IMR-90 (cell line): ENCODE data around the gene MAB21L3. TPM values are rescaled to one million over a fixed set of nuclear protein-coding genes. Genes with fewer than 3 reads are reported as not detected.

Source experiments
- ATAC-seq: fragments of 200-7000 bp; cut with Tn5 transposase; 2 replicates; pipeline ENCODE4 v1.9.1; 2020; ENCODE audit warnings: low read depth, mild to moderate bottlenecking, moderate library complexity
- BruUV-seq: library from RNA; stranded (reverse); fragments of 400-500 nt; replicated peaks from 2 replicates; lab custom pipeline; 2021; lab: Mats Ljungman, UMichigan
- CTCF ChIA-PET: fragments of 300-600 bp; formaldehyde crosslinking; extraction: SDS; loops from one replicate; lab custom pipeline; 2021; ENCODE audit warnings: antibody characterized with exemption; lab: Yijun Ruan, JAX
- POLR2A ChIA-PET: fragments of 300-600 bp; sonication (Branson Sonifier 250); formaldehyde crosslinking; loops from one replicate; lab custom pipeline; 2022; ENCODE audit warnings: antibody characterized with exemption; ENCODE audit not compliant: unreplicated experiment; lab: Charles Lee
- DNase-seq: peaks from one replicate; pipeline ENCODE4 v3.0.0; 2013
- H2AFZ ChIP-seq: replicated peaks from 2 replicates; pipeline ENCODE3; 2013; ENCODE audit warnings: low read length, mild to moderate bottlenecking; ENCODE audit not compliant: poor library complexity
- H2AK5ac ChIP-seq: 2 replicates; pipeline ENCODE4 v1.6.1; 2013; ENCODE audit warnings: low read depth, low read length, inconsistent platforms
- H2AK9ac ChIP-seq: replicated peaks from 2 replicates; pipeline ENCODE3; 2013; ENCODE audit warnings: mild to moderate bottlenecking, low read depth, low read length, moderate library complexity; ENCODE audit not compliant: poor library complexity
- H2BK120ac ChIP-seq: 2 replicates; pipeline ENCODE4 v1.6.1; 2013; ENCODE audit warnings: low read depth, low read length, inconsistent platforms
- H2BK15ac ChIP-seq: 3 replicates; pipeline ENCODE4 v1.6.1; 2013; ENCODE audit warnings: low read depth, low read length, inconsistent platforms
- H2BK20ac ChIP-seq: 2 replicates; pipeline ENCODE4 v1.6.1; 2013; ENCODE audit warnings: low read depth, mild to moderate bottlenecking, inconsistent platforms, low read length, moderate library complexity
- H2BK5ac ChIP-seq: 2 replicates; pipeline ENCODE4 v1.6.1; 2013; ENCODE audit warnings: mild to moderate bottlenecking, low read depth, low read length, inconsistent platforms; ENCODE audit not compliant: poor library complexity, severe bottlenecking
- H3K14ac ChIP-seq: replicated peaks from 2 replicates; pipeline ENCODE4 v1.6.1; 2013; ENCODE audit warnings: low read depth, low read length, inconsistent platforms
- H3K18ac ChIP-seq: 2 replicates; pipeline ENCODE4 v1.6.1; 2013; ENCODE audit warnings: low read depth, low read length, control low read depth
- H3K23ac ChIP-seq: 2 replicates; pipeline ENCODE4 v1.6.1; 2013; ENCODE audit warnings: low read depth, low read length, inconsistent platforms
- H3K27ac ChIP-seq: 2 replicates; pipeline ENCODE4 v1.5.1; 2013; ENCODE audit warnings: mild to moderate bottlenecking, control low read depth, low read length; ENCODE audit not compliant: insufficient read depth
- H3K27me3 ChIP-seq: 2 replicates; pipeline ENCODE4 v1.6.1; 2013; ENCODE audit warnings: low read length; ENCODE audit not compliant: control insufficient read depth, insufficient read depth
- H3K36me3 ChIP-seq: 2 replicates; pipeline ENCODE4 v1.6.1; 2013; ENCODE audit warnings: low read length, mixed read lengths; ENCODE audit not compliant: control insufficient read depth, insufficient read depth
- H3K4ac ChIP-seq: 2 replicates; pipeline ENCODE4 v1.6.1; 2013; ENCODE audit warnings: low read depth, low read length, inconsistent platforms
- H3K4me1 ChIP-seq: 2 replicates; pipeline ENCODE4 v1.6.1; 2013; ENCODE audit warnings: low read length, mixed read lengths; ENCODE audit not compliant: control insufficient read depth, insufficient read depth
- H3K4me2 ChIP-seq: 2 replicates; pipeline ENCODE4 v1.6.1; 2013; ENCODE audit warnings: low read depth, mild to moderate bottlenecking, control low read depth, low read length, moderate library complexity
- H3K4me3 ChIP-seq: 2 replicates; pipeline ENCODE4 v1.5.1; 2013; ENCODE audit warnings: low read depth, mild to moderate bottlenecking, control low read depth, low read length, moderate library complexity; ENCODE audit not compliant: insufficient read depth
- H3K56ac ChIP-seq: 2 replicates; pipeline ENCODE4 v1.6.1; 2013; ENCODE audit warnings: low read length, inconsistent platforms; ENCODE audit not compliant: insufficient read depth; ENCODE audit errors: extremely low read depth
- H3K79me1 ChIP-seq, 2 experiments: 2 replicates each; pipeline ENCODE4 v1.6.1; 2013; ENCODE audit warnings: low read length in 2 of 2, inconsistent platforms in 1 of 2, low read depth in 1 of 2
- H3K9ac ChIP-seq: 2 replicates; pipeline ENCODE4 v1.6.1; 2013; ENCODE audit warnings: low read depth, low read length, control low read depth
- H3K9me1 ChIP-seq: 2 replicates; pipeline ENCODE4 v1.6.1; 2013; ENCODE audit warnings: low read length, inconsistent platforms; ENCODE audit not compliant: insufficient read depth
- H3K9me3 ChIP-seq: 2 replicates; pipeline ENCODE4 v1.6.1; 2013; ENCODE audit warnings: low read length; ENCODE audit not compliant: control insufficient read depth, insufficient read depth
- H4K20me1 ChIP-seq: 2 replicates; pipeline ENCODE4 v1.6.1; 2013; ENCODE audit warnings: low read length, inconsistent platforms; ENCODE audit not compliant: insufficient read depth
- H4K5ac ChIP-seq: 2 replicates; pipeline ENCODE4 v1.6.1; 2013; ENCODE audit warnings: mild to moderate bottlenecking, low read depth, low read length, control low read depth
- H4K8ac ChIP-seq, 2 experiments: 2 replicates each; pipeline ENCODE4 v1.6.1; 2013; ENCODE audit warnings: low read depth in 2 of 2, low read length in 2 of 2, control low read depth in 1 of 2, inconsistent platforms in 1 of 2
- H4K91ac ChIP-seq: 2 replicates; pipeline ENCODE4 v1.6.1; 2013; ENCODE audit warnings: low read depth, low read length, inconsistent platforms; ENCODE audit not compliant: insufficient read depth
- BHLHE40 ChIP-seq: fragments of 150-350 bp; IDR thresholded peaks from 2 replicates; pipeline ENCODE4 v1.6.1; 2016; ENCODE audit warnings: mild to moderate bottlenecking, low read depth, low read length
- CEBPB ChIP-seq: IDR thresholded peaks from 2 replicates; pipeline ENCODE4 v1.6.1; 2012; ENCODE audit warnings: low read depth, low read length, improper control_type of control experiment
- CHD1 ChIP-seq: IDR thresholded peaks from 2 replicates; pipeline ENCODE4 v1.6.1; 2012; ENCODE audit warnings: low read depth, low read length, improper control_type of control experiment
- FOS ChIP-seq: fragments of 150-350 bp; IDR thresholded peaks from 2 replicates; pipeline ENCODE4 v1.6.1; 2016; ENCODE audit warnings: low read depth, low read length
- MAFK ChIP-seq: IDR thresholded peaks from 2 replicates; pipeline ENCODE4 v1.6.1; 2012; ENCODE audit warnings: low read depth, low read length, improper control_type of control experiment
- MAZ ChIP-seq: IDR thresholded peaks from 2 replicates; pipeline ENCODE4 v1.6.1; 2012; ENCODE audit warnings: low read depth, mild to moderate bottlenecking, low read length, improper control_type of control experiment, moderate library complexity, borderline replicate concordance
- MXI1 ChIP-seq: IDR thresholded peaks from 2 replicates; pipeline ENCODE4 v1.6.1; 2012; ENCODE audit warnings: low read depth, mild to moderate bottlenecking, low read length, moderate library complexity, borderline replicate concordance
- NFE2L2 ChIP-seq: fragments of 150-350 bp; IDR thresholded peaks from 2 replicates; pipeline ENCODE4 v1.6.1; 2016; ENCODE audit warnings: low read depth, mild to moderate bottlenecking, low read length
- POLR2A ChIP-seq: IDR thresholded peaks from 2 replicates; pipeline ENCODE4 v1.6.1; 2012; ENCODE audit warnings: mild to moderate bottlenecking, low read depth, low read length
- RAD21 ChIP-seq: IDR thresholded peaks from 2 replicates; pipeline ENCODE4 v1.6.1; 2012; ENCODE audit warnings: low read length, improper control_type of control experiment
- RCOR1 ChIP-seq: IDR thresholded peaks from 2 replicates; pipeline ENCODE4 v1.6.1; 2012; ENCODE audit warnings: mild to moderate bottlenecking, low read length, improper control_type of control experiment; ENCODE audit not compliant: insufficient replicate concordance
- RFX5 ChIP-seq: IDR thresholded peaks from 2 replicates; pipeline ENCODE4 v1.8.0; 2012; ENCODE audit warnings: low read depth, mild to moderate bottlenecking, low read length, moderate library complexity
- SMC3 ChIP-seq: fragments of 150-350 bp; IDR thresholded peaks from 2 replicates; pipeline ENCODE4 v1.6.1; 2016; ENCODE audit warnings: low read depth, mild to moderate bottlenecking, antibody characterized with exemption, low read length, moderate library complexity
- WGBS, 2 experiments: methylation state at CpG; one replicate each; pipeline versions ENCODE4 v1.1.5 to v1.1.7; 2013; ENCODE audit warnings: missing lambda C conversion rate in 2 of 2; ENCODE audit not compliant: insufficient read length in 1 of 2; ENCODE audit errors: extremely low coverage in 2 of 2; 5-methylcytosine and 5-hydroxymethylcytosine counted together
- dilution Hi-C: fragments of 300-500 bp; cut with HindIII; formaldehyde crosslinking; loops from one replicate; pipeline ENCODE4 v1.14.3; 2018; ENCODE audit warnings: low sequenced_read_pairs; ENCODE audit not compliant: unreplicated experiment
- in situ Hi-C: fragments of 300-500 bp; cut with MboI; formaldehyde crosslinking; loops from 3 replicates; pipeline ENCODE4 v1.14.3; 2019; ENCODE audit warnings: low sequenced_read_pairs, inconsistent platforms, mixed read lengths
- intact Hi-C: fragments of 100-400 bp; cut with micrococcal nuclease; formaldehyde crosslinking; loops from 2 replicates; pipeline ENCODE4 v1.10.0; 2022
- polyA plus RNA-seq, 3 experiments: library from polyadenylated mRNA; depleted of rRNA; stranded (reverse); fragments of >200 nt; gene quantifications; 2 replicates each; pipeline ENCODE4 v1.2.3, GENCODE V29; 2012; ENCODE audit warnings: low replicate concordance in 1 of 3
- total RNA-seq: library from RNA; depleted of rRNA; stranded (reverse); fragments of >200 nt; gene quantifications from 2 replicates; pipeline ENCODE4 v1.2.3, GENCODE V29; 2012
- TF ChIP-seq, protein P1 (sequence below): fragments of 150-350 bp; IDR thresholded peaks from 2 replicates; pipeline ENCODE4 v1.6.1; 2016; ENCODE audit warnings: low read depth, mild to moderate bottlenecking, low read length, moderate library complexity, borderline replicate concordance
- TF ChIP-seq, protein P2 (sequence below): conservative IDR thresholded peaks from 2 replicates; pipeline ENCODE4 v1.5.1; 2012; ENCODE audit warnings: mild to moderate bottlenecking, low read depth, low read length, improper control_type of control experiment
- TF ChIP-seq, protein P3 (sequence below): fragments of 150-350 bp; IDR thresholded peaks from 2 replicates; pipeline ENCODE4 v1.6.1; 2017; ENCODE audit warnings: mild to moderate bottlenecking, antibody characterized with exemption, low read length, low read depth

Gene MAB21L3
- total and polyA plus RNA-seq, 2 of the 4 experiments (the other 2 are of a cell fraction): not detected

DNA sequence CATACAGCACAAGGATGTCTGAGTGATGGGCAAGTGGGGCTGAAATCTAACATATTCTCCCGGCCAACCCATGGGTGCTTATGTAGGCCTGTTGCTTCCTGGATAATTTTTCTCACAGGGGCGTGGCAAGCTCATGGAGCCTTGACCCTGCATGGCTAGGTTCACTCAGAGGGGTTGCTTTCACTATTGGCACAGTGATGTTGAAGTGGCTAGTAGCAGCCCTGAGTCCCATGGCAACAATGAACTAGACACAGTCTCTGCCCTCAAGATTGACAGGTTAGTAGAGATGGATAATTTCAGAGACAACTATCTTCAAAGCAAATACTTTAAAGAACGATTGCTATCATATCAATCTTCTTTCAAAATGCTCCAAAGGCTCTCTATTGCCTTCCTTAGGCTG, 6.5 kb upstream of the MAB21L3 start:
- H3K56ac ChIP-seq: no peak overlapping the region
- H3K23ac ChIP-seq: no peak overlapping the region
- no peak overlapping the region for H2BK20ac ChIP-seq
- CTCF ChIA-PET: interaction anchor here (0.6 kb wide), 1 partner anchor 86 kb away, joined by 3 read pairs; no protein-coding TSS in a partner anchor
- intact Hi-C loops: no loop called here
- in situ Hi-C loops: no loop called here
- no peak overlapping the region for H3K4me2 ChIP-seq
- no peak for TF ChIP-seq SMC3
- no peak for TF ChIP-seq NFE2L2
- TF ChIP-seq RFX5: no peak
- no peak for TF ChIP-seq POLR2A
- TF ChIP-seq, protein P1, sequence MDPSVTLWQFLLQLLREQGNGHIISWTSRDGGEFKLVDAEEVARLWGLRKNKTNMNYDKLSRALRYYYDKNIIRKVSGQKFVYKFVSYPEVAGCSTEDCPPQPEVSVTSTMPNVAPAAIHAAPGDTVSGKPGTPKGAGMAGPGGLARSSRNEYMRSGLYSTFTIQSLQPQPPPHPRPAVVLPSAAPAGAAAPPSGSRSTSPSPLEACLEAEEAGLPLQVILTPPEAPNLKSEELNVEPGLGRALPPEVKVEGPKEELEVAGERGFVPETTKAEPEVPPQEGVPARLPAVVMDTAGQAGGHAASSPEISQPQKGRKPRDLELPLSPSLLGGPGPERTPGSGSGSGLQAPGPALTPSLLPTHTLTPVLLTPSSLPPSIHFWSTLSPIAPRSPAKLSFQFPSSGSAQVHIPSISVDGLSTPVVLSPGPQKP: no peak
- no peak for TF ChIP-seq BHLHE40
- no peak for TF ChIP-seq MAZ
- TF ChIP-seq CHD1: no peak
- TF ChIP-seq MXI1: no peak
- no peak for TF ChIP-seq FOS
- no peak for TF ChIP-seq RAD21
- TF ChIP-seq, protein P2, sequence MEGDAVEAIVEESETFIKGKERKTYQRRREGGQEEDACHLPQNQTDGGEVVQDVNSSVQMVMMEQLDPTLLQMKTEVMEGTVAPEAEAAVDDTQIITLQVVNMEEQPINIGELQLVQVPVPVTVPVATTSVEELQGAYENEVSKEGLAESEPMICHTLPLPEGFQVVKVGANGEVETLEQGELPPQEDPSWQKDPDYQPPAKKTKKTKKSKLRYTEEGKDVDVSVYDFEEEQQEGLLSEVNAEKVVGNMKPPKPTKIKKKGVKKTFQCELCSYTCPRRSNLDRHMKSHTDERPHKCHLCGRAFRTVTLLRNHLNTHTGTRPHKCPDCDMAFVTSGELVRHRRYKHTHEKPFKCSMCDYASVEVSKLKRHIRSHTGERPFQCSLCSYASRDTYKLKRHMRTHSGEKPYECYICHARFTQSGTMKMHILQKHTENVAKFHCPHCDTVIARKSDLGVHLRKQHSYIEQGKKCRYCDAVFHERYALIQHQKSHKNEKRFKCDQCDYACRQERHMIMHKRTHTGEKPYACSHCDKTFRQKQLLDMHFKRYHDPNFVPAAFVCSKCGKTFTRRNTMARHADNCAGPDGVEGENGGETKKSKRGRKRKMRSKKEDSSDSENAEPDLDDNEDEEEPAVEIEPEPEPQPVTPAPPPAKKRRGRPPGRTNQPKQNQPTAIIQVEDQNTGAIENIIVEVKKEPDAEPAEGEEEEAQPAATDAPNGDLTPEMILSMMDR: no peak
- TF ChIP-seq MAFK: no peak
- TF ChIP-seq CEBPB: no peak
- no peak for TF ChIP-seq RCOR1
- TF ChIP-seq, protein P3, sequence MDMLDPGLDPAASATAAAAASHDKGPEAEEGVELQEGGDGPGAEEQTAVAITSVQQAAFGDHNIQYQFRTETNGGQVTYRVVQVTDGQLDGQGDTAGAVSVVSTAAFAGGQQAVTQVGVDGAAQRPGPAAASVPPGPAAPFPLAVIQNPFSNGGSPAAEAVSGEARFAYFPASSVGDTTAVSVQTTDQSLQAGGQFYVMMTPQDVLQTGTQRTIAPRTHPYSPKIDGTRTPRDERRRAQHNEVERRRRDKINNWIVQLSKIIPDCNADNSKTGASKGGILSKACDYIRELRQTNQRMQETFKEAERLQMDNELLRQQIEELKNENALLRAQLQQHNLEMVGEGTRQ: no peak
- no peak overlapping the region for H2BK120ac ChIP-seq
- H3K4me1 ChIP-seq: no peaks in the 10 kb centered on the region
- no CpG with 5 or more reads among the region's 3 CpGs for WGBS, 2 experiments
- H3K9me1 ChIP-seq: no peaks in the 10 kb centered on the region
- H3K14ac ChIP-seq: no peak overlapping the region
- no peak overlapping the region for H4K91ac ChIP-seq
- no peak overlapping the region for H3K9ac ChIP-seq
- DNase-seq (no peak), ATAC-seq (no peak)
- H2AK9ac ChIP-seq: no peak overlapping the region
- no peak overlapping the region for H4K5ac ChIP-seq
- no peaks in the 10 kb centered on the region for H3K36me3 ChIP-seq
- peaks cover 3% of the 10 kb centered on the region; the same call in 1 of the 2 replicates for H3K27me3 ChIP-seq
- H3K4ac ChIP-seq: no peak overlapping the region
- H2BK5ac ChIP-seq: no peak overlapping the region
- H2BK15ac ChIP-seq: no peak overlapping the region
- H2AK5ac ChIP-seq: no peak overlapping the region
- BruUV-seq: no TSS peak
- no peaks in the 10 kb centered on the region for H3K79me1 ChIP-seq
- dilution Hi-C loops: no loop called here
- H3K4me3 ChIP-seq: no peak overlapping the region
- no peak overlapping the region for H3K27ac ChIP-seq
- H4K8ac ChIP-seq: no peak overlapping the region
- POLR2A ChIA-PET: no interaction called here
- H2AFZ ChIP-seq: no peak overlapping the region
- no peaks in the 10 kb centered on the region for H3K9me3 ChIP-seq
- no peak overlapping the region for H3K18ac ChIP-seq
- no peaks in the 10 kb centered on the region for H4K20me1 ChIP-seq
